Measurements from ENCODE around the gene EPHA3. TPM values are rescaled to one million over a fixed set of nuclear protein-coding genes. Genes with fewer than 3 reads are reported as not detected.
A peak's percentile ranks its signal among the peaks of the same experiment; 100 is the strongest.

EPHA3 gene
- polyA plus RNA-seq, 1 donor from 2014 or later = 33.0 TPM

- Histone ChIP-seq H3K4me2 (ENCODE audit: low read length) (no peak overlapping the region), H3K9me2 (ENCODE audit: insufficient read depth, low read length) (no peaks in the 10 kb centered on the region), H3K27me3 (ENCODE audit: insufficient read depth, low read depth, low read length) (no peaks in the 10 kb centered on the region), H4K20me1 (ENCODE audit: insufficient read depth) (no peaks in the 10 kb centered on the region), H3K9ac (ENCODE audit: low read length) (no peak overlapping the region), H3K79me2 (replicated peaks; ENCODE audit: insufficient read depth, low read length) (no peaks in the 10 kb centered on the region), H2AFZ (ENCODE audit: low read depth, low read length) (no peak overlapping the region), H3K4me3 (ENCODE audit: low read length) (no peak overlapping the region), H3K27ac (ENCODE audit: low read length) (no peak overlapping the region), H3F3A (ENCODE audit: insufficient read depth, low read length, poor library complexity, severe bottlenecking) (no peaks in the 10 kb centered on the region), H3K36me3 (ENCODE audit: insufficient read depth, low read length) (no peaks in the 10 kb centered on the region), H3K9me3 (ENCODE audit: low read length) (no peaks in the 10 kb centered on the region)
- TF ChIP-seq POLR2AphosphoS5 (IDR thresholded peaks at IDR 0.05) = peak; percentile 80
- TF ChIP-seq RAD21 (conservative IDR thresholded peaks at IDR 0.05) = no peak
- TF ChIP-seq MXI1 (conservative IDR thresholded peaks at IDR 0.05; ENCODE audit: poor library complexity, severe bottlenecking) = no peak
- TF ChIP-seq EP300 (conservative IDR thresholded peaks at IDR 0.05; ENCODE audit: poor library complexity, severe bottlenecking) = peak; percentile 80
These were observed 180.6 kb downstream of the EPHA3 start for GRCh38 chr3:89287902-89288508.

DNA sequence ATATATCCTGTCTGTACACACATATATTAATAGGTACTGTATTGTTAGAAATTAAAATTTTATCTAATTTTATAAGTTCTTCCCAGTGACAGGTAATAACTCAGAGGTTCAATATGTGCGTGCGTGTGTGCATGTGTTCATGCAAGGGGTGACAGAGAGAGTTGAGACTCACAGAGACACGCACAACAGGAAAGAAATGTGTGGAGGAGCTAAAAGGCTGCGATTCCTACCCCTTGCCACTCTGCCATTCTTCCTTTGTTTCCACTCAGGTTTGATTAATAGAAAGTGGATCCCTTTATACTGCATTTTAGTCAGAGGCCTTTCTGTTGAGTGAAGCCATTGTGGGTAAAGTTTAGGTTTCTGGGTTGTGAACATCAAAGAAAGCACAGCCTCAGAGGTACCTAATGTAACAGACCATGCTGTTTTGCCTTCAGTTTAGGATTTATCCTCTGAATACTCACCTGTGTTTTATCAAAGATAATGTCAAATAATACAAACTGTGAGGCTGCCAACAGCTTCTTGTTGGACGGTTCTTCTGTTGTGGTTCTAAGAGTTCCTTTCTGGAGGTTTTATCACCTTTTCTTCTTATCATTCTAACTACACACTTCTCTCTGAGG is 182.3 kb downstream of the EPHA3 start:
- Histone ChIP-seq H4K20me1 (ENCODE audit: insufficient read depth) (no peaks in the 10 kb centered on the region), H3K9me2 (ENCODE audit: insufficient read depth, low read length) (no peaks in the 10 kb centered on the region), H2AFZ (ENCODE audit: low read depth, low read length) (no peak overlapping the region), H3K27ac (ENCODE audit: low read length) (no peak overlapping the region), H3F3A (ENCODE audit: insufficient read depth, low read length, poor library complexity, severe bottlenecking) (no peaks in the 10 kb centered on the region), H3K27me3 (ENCODE audit: insufficient read depth, low read depth, low read length) (no peaks in the 10 kb centered on the region), H3K79me2 (replicated peaks; ENCODE audit: insufficient read depth, low read length) (no peaks in the 10 kb centered on the region), H3K9me3 (ENCODE audit: low read length) (no peaks in the 10 kb centered on the region), H3K4me2 (ENCODE audit: low read length) (no peak overlapping the region), H3K36me3 (ENCODE audit: insufficient read depth, low read length) (no peaks in the 10 kb centered on the region), H3K9ac (ENCODE audit: low read length) (no peak overlapping the region), H3K4me3 (ENCODE audit: low read length) (no peak overlapping the region)
- TF ChIP-seq POLR2AphosphoS5 (IDR thresholded peaks at IDR 0.05) (no peak), EP300 (conservative IDR thresholded peaks at IDR 0.05; ENCODE audit: poor library complexity, severe bottlenecking) (no peak), CTCF (IDR thresholded peaks at IDR 0.05; ENCODE audit: poor library complexity, severe bottlenecking) (no peak), MXI1 (conservative IDR thresholded peaks at IDR 0.05; ENCODE audit: poor library complexity, severe bottlenecking) (no peak), EZH2 (IDR thresholded peaks at IDR 0.05; ENCODE audit: borderline replicate concordance, insufficient read depth, low read length, poor library complexity, severe bottlenecking) (no peak), TAF1 (IDR thresholded peaks at IDR 0.05; ENCODE audit: low read depth) (no peak), RAD21 (conservative IDR thresholded peaks at IDR 0.05) (no peak), SMC3 (conservative IDR thresholded peaks at IDR 0.05; ENCODE audit: poor library complexity) (no peak), REST (IDR thresholded peaks at IDR 0.05; ENCODE audit: borderline replicate concordance) (no peak)
